Measurements from ENCODE around the gene PLA2G2C. TPM values are rescaled to one million over a fixed set of nuclear protein-coding genes. Genes with fewer than 3 reads are reported as not detected.

Gene PLA2G2C
- total RNA-seq, 2 experiments from 2014 or later = 0.18 to 0.40 TPM

- Mint-ChIP-seq H3K9me3 (peaks cover 6% of the 10 kb centered on the region), H3K36me3 (ENCODE audit: low read depth) (no peaks in the 10 kb centered on the region), H3K4me1 (peaks cover 16% of the 10 kb centered on the region), H3K27me3 (no peaks in the 10 kb centered on the region), H3K27ac (no peak overlapping the region), H3K4me3 (peak overlapping the region; percentile 12)
- ChIA-PET CTCF (interaction anchor here (0.6 to 5.2 kb wide), 5 partner anchors 17 to 346 kb away, joined by 4 to 48 read pairs (median 6); partner anchors contain the start of gene OTUD3), POLR2A (no interaction called here)
- no peak for DNase-seq
Measured at GRCh38 chr1:20154301-20154831, 32.0 kb downstream of the PLA2G2C start.

GRCh38 chr1:20153000-20153418 is 33.3 kb downstream of the PLA2G2C start:
- Mint-ChIP-seq H3K9me3 (no peaks in the 10 kb centered on the region), H3K27me3 (no peaks in the 10 kb centered on the region), H3K27ac (no peak overlapping the region), H3K36me3 (ENCODE audit: low read depth) (no peaks in the 10 kb centered on the region), H3K4me1 (peaks cover 16% of the 10 kb centered on the region), H3K4me3 (no peak overlapping the region)
- ChIA-PET CTCF (interaction anchor here (0.5 to 5.2 kb wide), 12 partner anchors 18 to 317 kb away, joined by 3 to 48 read pairs (median 6); partner anchors contain the start of gene OTUD3), POLR2A (no interaction called here)
- DNase-seq = no peak

GRCh38 chr1:20152599-20152930 is 33.8 kb downstream of the PLA2G2C start:
- H3K4me1 Mint-ChIP-seq = peaks cover 16% of the 10 kb centered on the region
- H3K27me3 Mint-ChIP-seq = no peaks in the 10 kb centered on the region
- ChIA-PET CTCF (interaction anchor here (0.5 to 5.2 kb wide), 14 partner anchors 13 to 271 kb away, joined by 3 to 48 read pairs (median 5); partner anchors contain the start of gene OTUD3), POLR2A (no interaction called here)
- no peak for DNase-seq
- no peaks in the 10 kb centered on the region for H3K9me3 Mint-ChIP-seq
- no peak overlapping the region for H3K27ac Mint-ChIP-seq
- peak overlapping the region; percentile 62 for H3K4me3 Mint-ChIP-seq
- no peaks in the 10 kb centered on the region for H3K36me3 Mint-ChIP-seq (ENCODE audit: low read depth)

GRCh38 chr1:20151906-20152598 is 34.3 kb downstream of the PLA2G2C start:
- ChIA-PET POLR2A (no interaction called here), CTCF (interaction anchor here (0.9 to 5.2 kb wide), 14 partner anchors 11 to 270 kb away, joined by 3 to 48 read pairs (median 6); partner anchors contain the start of gene OTUD3)

GRCh38 chr1:20150969-20151368 is 35.3 kb downstream of the PLA2G2C start:
- Mint-ChIP-seq H3K4me1 (peaks cover 16% of the 10 kb centered on the region), H3K27ac (no peak overlapping the region), H3K4me3 (no peak overlapping the region), H3K27me3 (no peaks in the 10 kb centered on the region), H3K9me3 (no peaks in the 10 kb centered on the region), H3K36me3 (ENCODE audit: low read depth) (no peaks in the 10 kb centered on the region)
- no peak for DNase-seq
- ChIA-PET POLR2A (no interaction called here), CTCF (interaction anchor here (0.7 to 5.2 kb wide), 6 partner anchors 12 to 1252 kb away, joined by 3 to 48 read pairs (median 14); partner anchors contain the start of gene OTUD3)

More at GRCh38 chr1:20151906-20152598, 34.3 kb downstream of the PLA2G2C start:
- peak overlapping the region; percentile 62 for H3K4me3 Mint-ChIP-seq
- no peaks in the 10 kb centered on the region for H3K9me3 Mint-ChIP-seq
- no peaks in the 10 kb centered on the region for H3K27me3 Mint-ChIP-seq
- H3K36me3 Mint-ChIP-seq (ENCODE audit: low read depth) = no peaks in the 10 kb centered on the region
- peaks cover 16% of the 10 kb centered on the region for H3K4me1 Mint-ChIP-seq
- no peak overlapping the region for H3K27ac Mint-ChIP-seq
- DNase-seq = peak; percentile 81

- no peak overlapping the region for H3K27ac Mint-ChIP-seq
- ChIA-PET POLR2A (no interaction called here), CTCF (interaction anchor here (0.7 to 5.2 kb wide), 2 partner anchors 232 to 1253 kb away, joined by 3 to 48 read pairs; no protein-coding TSS in a partner anchor)
- no peaks in the 10 kb centered on the region for H3K27me3 Mint-ChIP-seq
- H3K9me3 Mint-ChIP-seq = no peaks in the 10 kb centered on the region
- DNase-seq = no peak
- no peak overlapping the region for H3K4me3 Mint-ChIP-seq
- H3K36me3 Mint-ChIP-seq (ENCODE audit: low read depth) = no peaks in the 10 kb centered on the region
- peaks cover 16% of the 10 kb centered on the region for H3K4me1 Mint-ChIP-seq
Measured at GRCh38 chr1:20150326-20150705, 36.0 kb downstream of the PLA2G2C start.

- Mint-ChIP-seq H3K27me3 (no peaks in the 10 kb centered on the region), H3K27ac (no peak overlapping the region), H3K9me3 (no peaks in the 10 kb centered on the region), H3K4me3 (no peak overlapping the region), H3K36me3 (ENCODE audit: low read depth) (no peaks in the 10 kb centered on the region), H3K4me1 (peaks cover 15% of the 10 kb centered on the region)
- ChIA-PET CTCF (no interaction called here), POLR2A (no interaction called here)
- no peak for DNase-seq
Measured at GRCh38 chr1:20149601-20150325, 36.6 kb downstream of the PLA2G2C start.

- no peak for DNase-seq
- CTCF ChIA-PET = no interaction called here
- POLR2A ChIA-PET = no interaction called here
- Mint-ChIP-seq H3K9me3 (no peaks in the 10 kb centered on the region), H3K27ac (no peak overlapping the region), H3K36me3 (ENCODE audit: low read depth) (no peaks in the 10 kb centered on the region), H3K4me1 (peaks cover 5% of the 10 kb centered on the region), H3K4me3 (no peak overlapping the region), H3K27me3 (no peaks in the 10 kb centered on the region)
Measured at GRCh38 chr1:20148571-20149500, 37.5 kb downstream of the PLA2G2C start.

- no peak for DNase-seq
- H3K36me3 Mint-ChIP-seq (ENCODE audit: low read depth) = no peaks in the 10 kb centered on the region
- no peak overlapping the region for H3K27ac Mint-ChIP-seq
- ChIA-PET CTCF (no interaction called here), POLR2A (no interaction called here)
- H3K4me3 Mint-ChIP-seq = no peak overlapping the region
- no peaks in the 10 kb centered on the region for H3K27me3 Mint-ChIP-seq
- no peaks in the 10 kb centered on the region for H3K9me3 Mint-ChIP-seq
- H3K4me1 Mint-ChIP-seq = peaks cover 4% of the 10 kb centered on the region
Measured at GRCh38 chr1:20147846-20148570, 38.3 kb downstream of the PLA2G2C start.

- H3K4me3 Mint-ChIP-seq = no peak overlapping the region
Measured at GRCh38 chr1:20143734-20144565, 42.4 kb downstream of the PLA2G2C start.

GRCh38 chr1:20143318-20143717 is 43.0 kb downstream of the PLA2G2C start:
- DNase-seq = no peak
- Mint-ChIP-seq H3K36me3 (ENCODE audit: low read depth) (no peaks in the 10 kb centered on the region), H3K27ac (no peak overlapping the region), H3K4me1 (no peaks in the 10 kb centered on the region), H3K4me3 (no peak overlapping the region), H3K9me3 (no peaks in the 10 kb centered on the region), H3K27me3 (no peaks in the 10 kb centered on the region)
- ChIA-PET CTCF (no interaction called here), POLR2A (no interaction called here)

More at GRCh38 chr1:20143734-20144565, 42.4 kb downstream of the PLA2G2C start:
- no peak overlapping the region for H3K27ac Mint-ChIP-seq
- no peaks in the 10 kb centered on the region for H3K4me1 Mint-ChIP-seq
- ChIA-PET CTCF (no interaction called here), POLR2A (no interaction called here)
- no peaks in the 10 kb centered on the region for H3K36me3 Mint-ChIP-seq (ENCODE audit: low read depth)
- H3K9me3 Mint-ChIP-seq = no peaks in the 10 kb centered on the region
- H3K27me3 Mint-ChIP-seq = no peaks in the 10 kb centered on the region
- DNase-seq = no peak
